Dermis microvascular lymphatic vessel endothelial cell (primary cell): Measurements from ENCODE around the gene SPAG4. TPM values are rescaled to one million over a fixed set of nuclear protein-coding genes. Genes with fewer than 3 reads are reported as not detected.
A peak's percentile ranks its signal among the peaks of the same experiment; 100 is the strongest.

Experiments used
- DNase-seq, 2 donors: peaks; one replicate each; pipeline versions ENCODE4 v3.0.0 to v3.0.0-alpha.2; 2010; ENCODE audit warnings: low read depth in 2 of 2
- total RNA-seq: library from RNA; depleted of rRNA; stranded (reverse); fragments of >200 nt; gene quantifications from 2 replicates; pipeline ENCODE4 v1.2.1, GENCODE V29; 2014

Gene SPAG4
- total RNA-seq, 1 donor from 2014 or later: 10.5 TPM

- no peak for DNase-seq
Observed at GRCh38 chr20:35598899-35599775, 16.5 kb upstream of the SPAG4 start.

GRCh38 chr20:35599776-35600120, 15.9 kb upstream of the SPAG4 start:
- no peak for DNase-seq

GRCh38 chr20:35600176-35600992, 15.2 kb upstream of the SPAG4 start:
- DNase-seq: no peak

GRCh38 chr20:35600993-35601973, 14.3 kb upstream of the SPAG4 start:
- peak in 1 of 2 donors; percentile 78 for DNase-seq

- no peak for DNase-seq
Observed at GRCh38 chr20:35601990-35602389, 13.6 kb upstream of the SPAG4 start.

- no peak for DNase-seq
Observed at GRCh38 chr20:35602851-35603495, 12.7 kb upstream of the SPAG4 start.

- no peak for DNase-seq
Observed at GRCh38 chr20:35603695-35604448, 11.8 kb upstream of the SPAG4 start.

GRCh38 chr20:35604449-35604747, 11.2 kb upstream of the SPAG4 start:
- peak in 1 of 2 donors; percentile 39 for DNase-seq

GRCh38 chr20:35606127-35606526, 9.5 kb upstream of the SPAG4 start:
- no peak for DNase-seq

GRCh38 chr20:35607003-35607735, 8.5 kb upstream of the SPAG4 start:
- no peak for DNase-seq

- DNase-seq: no peak
Observed at GRCh38 chr20:35610833-35611427, 4.7 kb upstream of the SPAG4 start.

GRCh38 chr20:35611482-35611881, 4.1 kb upstream of the SPAG4 start:
- no peak for DNase-seq

GRCh38 chr20:35616465-35617396, 1.1 kb downstream of the SPAG4 start:
- DNase-seq: peak; percentile 86 to 99

- DNase-seq: peak in 1 of 2 donors; percentile 72
Observed at GRCh38 chr20:35617397-35618262, 2.0 kb downstream of the SPAG4 start.

- DNase-seq: peak in 1 of 2 donors; percentile 18
Observed at GRCh38 chr20:35618263-35619131, 2.9 kb downstream of the SPAG4 start.
